H1 (cell line): ENCODE data around the gene KLK8.

Experiments used
- BACH1 ChIP-seq: IDR thresholded peaks from 2 replicates; pipeline ENCODE4 v1.6.1; 2012; ENCODE audit warnings: low read length, improper control_type of control experiment
- CBX8 ChIP-seq: fragments of 300-800, 300-1000 bp; sonication (generic); IDR thresholded peaks from 2 replicates; pipeline ENCODE4 v1.7.1; 2016; ENCODE audit warnings: low read depth, low read length, borderline replicate concordance
- CHD2 ChIP-seq: IDR thresholded peaks from 2 replicates; pipeline ENCODE4 v1.6.1; 2012; ENCODE audit warnings: low read length, improper control_type of control experiment
- CREB1 ChIP-seq: IDR thresholded peaks from 2 replicates; pipeline ENCODE4 v1.6.1; 2012; ENCODE audit warnings: inconsistent platforms
- HDAC2 ChIP-seq, 2 experiments: fragments of 300-600 bp in 1 of 2; sonication (generic) in 1 of 2; IDR thresholded peaks; 2 replicates each; pipeline ENCODE4 v1.6.1; 2011 to 2012; ENCODE audit warnings: low read depth in 2 of 2, low read length in 2 of 2, mild to moderate bottlenecking in 2 of 2, moderate library complexity in 2 of 2, borderline replicate concordance in 1 of 2, inconsistent platforms in 1 of 2
- JUN ChIP-seq: IDR thresholded peaks from 2 replicates; pipeline ENCODE4 v1.6.1; 2011; ENCODE audit warnings: low read depth, mild to moderate bottlenecking, improper control_type of control experiment, low read length
- RAD21 ChIP-seq, 2 experiments: IDR thresholded peaks in 1 of 2; conservative IDR thresholded peaks in 1 of 2; 2 replicates each; pipeline ENCODE4 v1.6.1; 2011; ENCODE audit warnings: low read depth in 2 of 2, low read length in 2 of 2, improper control_type of control experiment in 1 of 2, inconsistent platforms in 1 of 2, mild to moderate bottlenecking in 1 of 2, moderate library complexity in 1 of 2
- RFX5 ChIP-seq: IDR thresholded peaks from 2 replicates; pipeline ENCODE4 v1.6.1; 2011; ENCODE audit warnings: low read depth, low read length, improper control_type of control experiment, borderline replicate concordance
- TBP ChIP-seq: IDR thresholded peaks from 2 replicates; pipeline ENCODE4 v1.6.1; 2011; ENCODE audit warnings: low read depth, low read length, improper control_type of control experiment
- ZNF274 ChIP-seq: IDR thresholded peaks from 2 replicates; pipeline ENCODE4 v1.7.0; 2012; ENCODE audit warnings: low read length, borderline replicate concordance; ENCODE audit errors: extremely low read depth
- TF ChIP-seq, protein P1 (sequence below), 3 experiments: IDR thresholded peaks; 1 replicate in 2 of 3; 2 replicates in 1 of 3; pipeline versions ENCODE4 v1.5.1 to v1.6.1; 2011; ENCODE audit warnings: low read length in 3 of 3, mild to moderate bottlenecking in 3 of 3, inconsistent platforms in 2 of 3, low read depth in 1 of 3, moderate library complexity in 1 of 3; ENCODE audit not compliant: insufficient read depth in 1 of 3; ENCODE audit errors: control extremely low read depth in 1 of 3
- TF ChIP-seq, protein P2 (sequence below): IDR thresholded peaks from 2 replicates; pipeline ENCODE4 v1.6.1; 2011; ENCODE audit warnings: low read length, improper control_type of control experiment

DNA sequence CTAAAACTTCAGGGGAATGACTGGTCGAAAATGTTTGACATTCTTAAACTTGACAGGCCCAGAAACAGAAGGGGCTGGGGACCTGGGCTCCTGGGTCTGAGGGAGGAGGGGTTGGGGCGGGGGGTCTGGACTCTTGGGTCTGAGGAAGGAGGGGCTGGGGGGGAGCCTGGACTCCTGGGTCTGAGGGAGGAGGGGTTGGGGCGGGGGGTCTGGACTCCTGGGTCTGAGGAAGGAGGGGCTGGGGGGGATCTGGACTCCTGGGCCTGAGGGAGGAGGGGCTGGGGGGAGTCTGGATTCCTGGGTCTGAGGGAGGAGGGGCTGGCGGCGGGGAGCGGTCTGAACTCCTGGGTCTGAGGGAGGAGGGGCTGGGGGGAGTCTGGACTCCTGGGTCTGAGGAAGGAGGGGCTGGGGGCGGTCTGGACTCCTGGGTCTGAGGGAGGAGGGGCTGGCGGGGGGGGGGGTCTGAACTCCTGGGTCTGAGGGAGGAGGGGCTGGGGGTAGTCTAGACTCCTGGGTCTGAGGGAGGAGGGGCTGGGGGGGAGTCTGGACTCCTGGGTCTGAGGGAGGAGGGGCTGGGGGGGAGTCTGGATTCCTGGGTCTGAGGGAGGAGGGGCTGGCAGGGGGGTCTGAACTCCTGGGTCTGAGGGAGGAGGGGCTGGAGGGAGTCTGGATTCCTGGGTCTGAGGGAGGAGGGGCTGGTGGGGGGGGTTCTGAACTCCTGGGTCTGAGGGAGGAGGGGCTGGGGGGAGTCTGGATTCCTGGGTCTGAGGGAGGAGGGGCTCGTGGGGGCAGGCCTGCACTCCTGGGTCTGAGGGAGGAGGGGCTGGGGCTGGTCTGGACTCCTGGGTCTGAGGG is 26.5 kb downstream of the KLK8 start:
- TF ChIP-seq TBP (no peak), HDAC2 (IDR thresholded peaks at IDR 0.05; ENCODE audit: borderline replicate concordance in 1 of 2, low read depth in 2 of 2, low read length in 2 of 2) (no peak), CBX8 (no peak), RAD21 (IDR thresholded peaks at IDR 0.05 in 1 of 2, conservative IDR thresholded peaks at IDR 0.05 in 1 of 2; ENCODE audit: low read depth in 2 of 2, low read length in 2 of 2) (no peak), CREB1 (no peak), RFX5 (no peak), ZNF274 (no peak), BACH1 (no peak), CHD2 (no peak), JUN (no peak)
- TF ChIP-seq, protein P1, sequence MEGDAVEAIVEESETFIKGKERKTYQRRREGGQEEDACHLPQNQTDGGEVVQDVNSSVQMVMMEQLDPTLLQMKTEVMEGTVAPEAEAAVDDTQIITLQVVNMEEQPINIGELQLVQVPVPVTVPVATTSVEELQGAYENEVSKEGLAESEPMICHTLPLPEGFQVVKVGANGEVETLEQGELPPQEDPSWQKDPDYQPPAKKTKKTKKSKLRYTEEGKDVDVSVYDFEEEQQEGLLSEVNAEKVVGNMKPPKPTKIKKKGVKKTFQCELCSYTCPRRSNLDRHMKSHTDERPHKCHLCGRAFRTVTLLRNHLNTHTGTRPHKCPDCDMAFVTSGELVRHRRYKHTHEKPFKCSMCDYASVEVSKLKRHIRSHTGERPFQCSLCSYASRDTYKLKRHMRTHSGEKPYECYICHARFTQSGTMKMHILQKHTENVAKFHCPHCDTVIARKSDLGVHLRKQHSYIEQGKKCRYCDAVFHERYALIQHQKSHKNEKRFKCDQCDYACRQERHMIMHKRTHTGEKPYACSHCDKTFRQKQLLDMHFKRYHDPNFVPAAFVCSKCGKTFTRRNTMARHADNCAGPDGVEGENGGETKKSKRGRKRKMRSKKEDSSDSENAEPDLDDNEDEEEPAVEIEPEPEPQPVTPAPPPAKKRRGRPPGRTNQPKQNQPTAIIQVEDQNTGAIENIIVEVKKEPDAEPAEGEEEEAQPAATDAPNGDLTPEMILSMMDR (IDR thresholded peaks at IDR 0.05; ENCODE audit: control extremely low read depth in 1 of 3, insufficient read depth in 1 of 3, low read depth in 1 of 3, low read length in 3 of 3), result no peak
- TF ChIP-seq, protein P2, sequence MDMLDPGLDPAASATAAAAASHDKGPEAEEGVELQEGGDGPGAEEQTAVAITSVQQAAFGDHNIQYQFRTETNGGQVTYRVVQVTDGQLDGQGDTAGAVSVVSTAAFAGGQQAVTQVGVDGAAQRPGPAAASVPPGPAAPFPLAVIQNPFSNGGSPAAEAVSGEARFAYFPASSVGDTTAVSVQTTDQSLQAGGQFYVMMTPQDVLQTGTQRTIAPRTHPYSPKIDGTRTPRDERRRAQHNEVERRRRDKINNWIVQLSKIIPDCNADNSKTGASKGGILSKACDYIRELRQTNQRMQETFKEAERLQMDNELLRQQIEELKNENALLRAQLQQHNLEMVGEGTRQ, result no peak
